NB4 (cell line): Measurements from ENCODE around the gene ADAMTS12.

Source experiments
- DNase-seq: peaks from one replicate; pipeline ENCODE4 v3.0.0; 2010; ENCODE audit warnings: low read depth
- H3K4me3 ChIP-seq: one replicate; pipeline ENCODE4 v1.5.1; 2011; ENCODE audit warnings: mild to moderate bottlenecking, low read depth, low read length, moderate library complexity
- MYC ChIP-seq: IDR thresholded peaks from 2 replicates; pipeline ENCODE4 v1.6.1; 2011; ENCODE audit warnings: low read depth, low read length
- POLR2A ChIP-seq: IDR thresholded peaks from 2 replicates; pipeline ENCODE4 v1.6.1; 2011; ENCODE audit warnings: mild to moderate bottlenecking; ENCODE audit not compliant: insufficient read length; ENCODE audit errors: extremely low read depth
- TF ChIP-seq, protein P1 (sequence below): IDR thresholded peaks from one replicate; pipeline ENCODE4 v1.5.1; 2012; ENCODE audit warnings: low read depth, low read length
- TF ChIP-seq, protein P2 (sequence below): IDR thresholded peaks from 2 replicates; pipeline ENCODE4 v1.6.1; 2011; ENCODE audit warnings: low read depth, low read length

ADAMTS12 gene

GRCh38 chr5:33837301-33837700, 54.5 kb downstream of the ADAMTS12 start:
- TF ChIP-seq POLR2A (no peak), MYC (no peak)
- TF ChIP-seq, protein P1, sequence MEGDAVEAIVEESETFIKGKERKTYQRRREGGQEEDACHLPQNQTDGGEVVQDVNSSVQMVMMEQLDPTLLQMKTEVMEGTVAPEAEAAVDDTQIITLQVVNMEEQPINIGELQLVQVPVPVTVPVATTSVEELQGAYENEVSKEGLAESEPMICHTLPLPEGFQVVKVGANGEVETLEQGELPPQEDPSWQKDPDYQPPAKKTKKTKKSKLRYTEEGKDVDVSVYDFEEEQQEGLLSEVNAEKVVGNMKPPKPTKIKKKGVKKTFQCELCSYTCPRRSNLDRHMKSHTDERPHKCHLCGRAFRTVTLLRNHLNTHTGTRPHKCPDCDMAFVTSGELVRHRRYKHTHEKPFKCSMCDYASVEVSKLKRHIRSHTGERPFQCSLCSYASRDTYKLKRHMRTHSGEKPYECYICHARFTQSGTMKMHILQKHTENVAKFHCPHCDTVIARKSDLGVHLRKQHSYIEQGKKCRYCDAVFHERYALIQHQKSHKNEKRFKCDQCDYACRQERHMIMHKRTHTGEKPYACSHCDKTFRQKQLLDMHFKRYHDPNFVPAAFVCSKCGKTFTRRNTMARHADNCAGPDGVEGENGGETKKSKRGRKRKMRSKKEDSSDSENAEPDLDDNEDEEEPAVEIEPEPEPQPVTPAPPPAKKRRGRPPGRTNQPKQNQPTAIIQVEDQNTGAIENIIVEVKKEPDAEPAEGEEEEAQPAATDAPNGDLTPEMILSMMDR = no peak
- TF ChIP-seq, protein P2, sequence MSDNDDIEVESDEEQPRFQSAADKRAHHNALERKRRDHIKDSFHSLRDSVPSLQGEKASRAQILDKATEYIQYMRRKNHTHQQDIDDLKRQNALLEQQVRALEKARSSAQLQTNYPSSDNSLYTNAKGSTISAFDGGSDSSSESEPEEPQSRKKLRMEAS = no peak
- DNase-seq = no peak

GRCh38 chr5:33834334-33834733, 57.5 kb downstream of the ADAMTS12 start:
- no peak for DNase-seq
- H3K4me3 ChIP-seq = no peak overlapping the region
- TF ChIP-seq, protein P1 = no peak
- TF ChIP-seq POLR2A = no peak
- TF ChIP-seq, protein P2 = no peak
- TF ChIP-seq MYC = no peak

More at GRCh38 chr5:33837301-33837700, 54.5 kb downstream of the ADAMTS12 start:
- H3K4me3 ChIP-seq = no peak overlapping the region

DNA sequence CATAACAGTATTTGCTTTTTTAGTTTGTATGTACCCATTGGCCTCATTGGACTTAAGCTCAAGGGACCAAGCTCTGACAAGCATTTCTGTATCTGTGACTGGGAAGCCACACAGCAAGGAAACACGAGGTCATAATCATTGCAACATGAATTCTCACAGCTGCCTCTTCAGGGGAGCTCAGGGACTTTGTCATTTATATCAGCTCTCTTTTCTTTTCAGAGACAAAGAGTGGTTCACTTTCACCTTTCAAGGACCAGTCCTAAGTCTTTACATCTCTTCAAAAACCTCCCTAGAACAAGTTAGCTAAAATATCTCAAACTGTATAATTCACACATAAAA, 58.6 kb downstream of the ADAMTS12 start:
- TF ChIP-seq, protein P1 = no peak
- TF ChIP-seq, protein P2 = peak; percentile 14; the same call in 1 of the 2 replicates
- H3K4me3 ChIP-seq = no peak overlapping the region
- DNase-seq = no peak

- H3K4me3 ChIP-seq = no peak overlapping the region
- no peak for DNase-seq
- TF ChIP-seq MYC (no peak), POLR2A (no peak)
- TF ChIP-seq, protein P1 = no peak
- TF ChIP-seq, protein P2 = no peak
Observed at GRCh38 chr5:33832404-33833236, 59.2 kb downstream of the ADAMTS12 start.

DNA sequence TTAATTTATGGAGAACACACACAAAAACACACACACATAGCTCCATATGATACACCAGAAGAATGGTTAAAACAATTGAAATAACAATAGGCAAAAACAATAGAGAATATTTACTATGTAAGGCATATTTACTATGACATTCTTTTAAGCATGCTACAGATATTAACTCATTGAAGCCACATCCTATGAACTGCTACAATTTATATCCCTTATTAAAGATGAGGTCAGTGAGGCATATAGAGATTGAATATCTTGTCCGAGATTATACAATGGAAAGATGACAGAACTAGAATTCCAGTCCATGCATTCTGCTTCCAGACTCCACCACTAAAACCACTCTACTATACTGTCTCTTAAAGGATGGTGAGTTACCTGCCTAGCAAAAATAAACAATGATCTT, 60.7 kb downstream of the ADAMTS12 start:
- TF ChIP-seq, protein P1 = no peak
- TF ChIP-seq, protein P2 = no peak
- TF ChIP-seq POLR2A (no peak), MYC (no peak)
- no peak overlapping the region for H3K4me3 ChIP-seq
- DNase-seq = no peak
